ENCODE data around the gene ATP9A.

The ATP9A gene

DNA sequence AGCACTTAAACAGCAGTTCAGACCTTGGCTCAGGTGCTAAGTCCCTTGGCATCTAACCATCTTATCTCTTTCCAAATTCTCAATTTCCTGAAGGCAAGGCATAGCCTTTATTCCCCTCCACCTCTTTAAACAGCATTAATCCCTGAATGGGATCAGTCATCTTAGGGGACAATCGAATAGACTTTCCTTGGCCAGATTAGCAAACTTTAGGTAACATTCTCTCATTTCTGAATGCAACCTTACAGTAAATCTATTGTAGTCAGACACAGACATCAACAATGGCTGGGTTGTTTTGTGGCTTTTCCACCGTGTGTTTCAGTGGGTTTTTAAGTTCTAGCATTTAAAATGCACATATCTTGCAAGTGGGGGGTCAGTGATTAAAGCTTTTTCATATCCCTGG lies 56.8 kb downstream of the ATP9A start:
- Histone ChIP-seq H3K9me3 (ENCODE audit: control insufficient read depth, insufficient read depth, low read length) (no peaks in the 10 kb centered on the region), H3K27ac (ENCODE audit: low read length) (no peak overlapping the region), H3K27me3 (ENCODE audit: control insufficient read depth, insufficient read depth, low read length) (no peaks in the 10 kb centered on the region), H3K36me3 (ENCODE audit: control insufficient read depth, insufficient read depth, low read length) (no peaks in the 10 kb centered on the region), H3K4me1 (ENCODE audit: control insufficient read depth, insufficient read depth, low read length) (peaks cover 3% of the 10 kb centered on the region; the same call in 1 of the 2 replicates), H3K4me3 (ENCODE audit: low read length) (no peak overlapping the region)
- whole genome bisulfite sequencing (ENCODE audit: insufficient coverage, insufficient read length): no CpG with 5 or more reads among the region's 2 CpGs
- DNase-seq (ENCODE audit: low read depth, low spot score): no peak

DNA sequence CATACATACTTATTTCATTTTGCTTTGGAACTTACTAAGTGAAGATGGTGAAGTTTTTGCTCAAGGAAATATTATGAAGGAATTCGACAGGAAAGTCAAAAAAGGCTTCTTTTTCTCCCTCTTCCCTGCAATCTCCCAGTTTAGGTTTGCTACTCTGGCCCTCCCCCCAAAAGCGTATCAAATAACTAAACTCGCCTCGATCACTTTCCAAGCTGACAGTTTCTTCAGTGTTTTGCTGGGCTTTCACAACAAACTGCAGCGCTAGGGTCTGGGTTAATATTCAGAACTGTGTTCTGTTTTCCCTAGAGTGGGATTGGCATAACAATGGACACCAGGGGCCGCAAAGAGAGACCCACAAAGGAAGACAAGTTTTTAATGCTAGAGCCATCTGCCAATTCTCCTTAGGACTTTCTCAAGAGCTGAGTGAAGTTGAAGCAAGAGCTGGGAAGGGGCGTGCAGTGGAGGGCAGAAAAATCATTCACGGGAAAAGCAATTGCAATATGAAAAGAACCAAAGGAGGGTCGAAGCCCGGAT lies 57.8 kb downstream of the ATP9A start:
- Histone ChIP-seq H3K27me3 (ENCODE audit: control insufficient read depth, insufficient read depth, low read length) (no peaks in the 10 kb centered on the region), H3K27ac (ENCODE audit: low read length) (no peak overlapping the region), H3K9me3 (ENCODE audit: control insufficient read depth, insufficient read depth, low read length) (no peaks in the 10 kb centered on the region), H3K4me1 (ENCODE audit: control insufficient read depth, insufficient read depth, low read length) (peaks cover 4% of the 10 kb centered on the region; the same call in 1 of the 2 replicates), H3K4me3 (ENCODE audit: low read length) (no peak overlapping the region), H3K36me3 (ENCODE audit: control insufficient read depth, insufficient read depth, low read length) (no peaks in the 10 kb centered on the region)
- no peak for DNase-seq (ENCODE audit: low read depth, low spot score)
- WGBS (ENCODE audit: insufficient coverage, insufficient read length): no CpG with 5 or more reads among the region's 10 CpGs

DNA sequence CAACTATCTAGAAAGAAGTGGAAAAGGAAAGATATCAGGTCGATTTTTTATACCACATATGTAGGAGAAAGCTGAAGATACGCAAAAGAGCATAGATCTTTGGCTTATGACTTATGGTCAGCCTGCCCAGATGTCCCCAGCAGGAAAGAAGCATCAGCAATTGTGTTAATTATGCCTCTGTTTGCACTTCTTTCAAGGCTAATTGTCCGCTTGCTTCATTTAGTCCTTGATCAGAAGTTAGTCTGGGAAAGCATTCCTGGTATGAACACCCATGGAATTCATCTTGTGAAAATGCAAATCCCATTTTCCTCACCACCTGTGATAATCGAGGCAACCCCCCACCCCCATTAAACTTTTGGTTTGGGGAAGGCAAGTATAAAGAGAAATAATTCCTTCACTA lies 62.8 kb downstream of the ATP9A start:
- Histone ChIP-seq H3K27ac (ENCODE audit: low read length) (no peak overlapping the region), H3K9me3 (ENCODE audit: control insufficient read depth, insufficient read depth, low read length) (no peaks in the 10 kb centered on the region), H3K36me3 (ENCODE audit: control insufficient read depth, insufficient read depth, low read length) (no peaks in the 10 kb centered on the region), H3K27me3 (ENCODE audit: control insufficient read depth, insufficient read depth, low read length) (no peaks in the 10 kb centered on the region), H3K4me1 (ENCODE audit: control insufficient read depth, insufficient read depth, low read length) (peaks cover 1% of the 10 kb centered on the region; the same call in 1 of the 2 replicates), H3K4me3 (ENCODE audit: low read length) (no peak overlapping the region)
- DNase-seq (ENCODE audit: low read depth, low spot score): no peak
- WGBS (ENCODE audit: insufficient coverage, insufficient read length): no CpG with 5 or more reads among the region's 4 CpGs

DNA sequence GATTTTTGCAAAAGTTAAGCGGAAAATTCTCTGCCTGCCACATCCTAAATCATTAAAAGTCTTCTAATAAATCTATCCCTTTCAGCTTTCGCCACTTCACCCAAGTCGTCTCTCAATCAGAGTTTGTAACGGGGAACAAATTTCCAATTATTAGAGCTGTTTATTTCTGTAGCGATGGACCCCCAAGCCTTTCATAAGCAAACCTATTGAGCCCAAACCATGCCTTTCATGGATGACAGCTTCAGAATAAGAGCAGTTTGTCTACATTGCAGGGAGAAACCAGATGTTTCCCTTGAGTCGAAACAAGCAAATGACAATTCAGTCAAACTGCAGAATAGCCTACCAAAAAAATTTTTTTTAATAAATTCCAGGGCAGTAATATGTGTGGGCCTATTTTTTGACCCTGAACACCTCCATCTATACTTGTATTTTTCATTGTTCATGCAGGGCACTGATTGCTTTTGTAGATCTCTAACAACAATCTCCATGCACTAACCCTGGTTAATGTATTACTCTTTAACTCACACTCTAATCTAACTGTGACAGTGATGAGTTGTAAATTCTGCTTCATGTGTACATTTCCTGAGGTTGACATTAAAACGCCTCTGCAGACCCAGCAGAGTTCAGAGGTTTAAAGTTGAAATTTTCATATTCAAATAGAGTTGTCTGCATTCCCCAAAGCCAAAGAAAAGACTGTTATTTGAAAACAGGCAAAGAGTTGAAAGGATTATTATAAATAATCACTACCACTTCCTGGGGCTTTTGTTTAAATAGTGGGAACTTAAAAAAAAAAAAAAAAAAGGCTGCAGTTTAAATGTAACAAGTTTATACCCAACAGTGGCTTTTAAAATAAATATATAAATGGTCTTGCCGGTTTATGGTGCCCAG lies 64.5 kb downstream of the ATP9A start:
- H3K27ac ChIP-seq (ENCODE audit: low read length): no peak overlapping the region
- DNase-seq (ENCODE audit: low read depth, low spot score): no peak
- no CpG with 5 or more reads among the region's 8 CpGs for WGBS (ENCODE audit: insufficient coverage, insufficient read length)

DNA sequence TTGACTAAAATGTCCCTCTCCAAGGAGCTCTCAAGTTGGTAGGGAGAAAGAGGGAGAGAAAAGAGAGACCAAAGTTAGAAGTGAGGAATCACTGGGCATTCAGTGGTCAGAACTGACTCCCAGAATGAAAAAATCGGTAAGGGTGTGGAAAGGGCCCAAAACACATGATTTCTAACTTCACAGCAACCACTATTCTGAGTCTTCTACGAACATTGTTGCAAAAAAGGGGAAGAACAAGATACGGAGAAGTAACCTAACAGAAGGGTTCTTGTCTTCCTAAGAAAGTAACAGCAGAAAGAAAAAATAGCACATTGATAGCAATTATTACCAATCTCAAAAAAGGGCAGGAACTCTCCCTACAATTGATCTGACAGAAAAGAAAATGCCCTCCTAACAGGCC lies 65.6 kb downstream of the ATP9A start:
- Histone ChIP-seq H3K4me3 (ENCODE audit: low read length) (no peak overlapping the region), H3K27ac (ENCODE audit: low read length) (no peak overlapping the region), H3K36me3 (ENCODE audit: control insufficient read depth, insufficient read depth, low read length) (no peaks in the 10 kb centered on the region), H3K9me3 (ENCODE audit: control insufficient read depth, insufficient read depth, low read length) (no peaks in the 10 kb centered on the region), H3K4me1 (ENCODE audit: control insufficient read depth, insufficient read depth, low read length) (peaks cover 1% of the 10 kb centered on the region; the same call in 1 of the 2 replicates), H3K27me3 (ENCODE audit: control insufficient read depth, insufficient read depth, low read length) (no peaks in the 10 kb centered on the region)
- no CpG with 5 or more reads among the region's 3 CpGs for WGBS (ENCODE audit: insufficient coverage, insufficient read length)
- DNase-seq (ENCODE audit: low read depth, low spot score): no peak

More for the DNA sequence above, 64.5 kb downstream of the ATP9A start:
- Histone ChIP-seq H3K9me3 (ENCODE audit: control insufficient read depth, insufficient read depth, low read length) (no peaks in the 10 kb centered on the region), H3K4me1 (ENCODE audit: control insufficient read depth, insufficient read depth, low read length) (peaks cover 1% of the 10 kb centered on the region; the same call in 1 of the 2 replicates), H3K4me3 (ENCODE audit: low read length) (no peak overlapping the region), H3K36me3 (ENCODE audit: control insufficient read depth, insufficient read depth, low read length) (no peaks in the 10 kb centered on the region), H3K27me3 (ENCODE audit: control insufficient read depth, insufficient read depth, low read length) (no peaks in the 10 kb centered on the region)

DNA sequence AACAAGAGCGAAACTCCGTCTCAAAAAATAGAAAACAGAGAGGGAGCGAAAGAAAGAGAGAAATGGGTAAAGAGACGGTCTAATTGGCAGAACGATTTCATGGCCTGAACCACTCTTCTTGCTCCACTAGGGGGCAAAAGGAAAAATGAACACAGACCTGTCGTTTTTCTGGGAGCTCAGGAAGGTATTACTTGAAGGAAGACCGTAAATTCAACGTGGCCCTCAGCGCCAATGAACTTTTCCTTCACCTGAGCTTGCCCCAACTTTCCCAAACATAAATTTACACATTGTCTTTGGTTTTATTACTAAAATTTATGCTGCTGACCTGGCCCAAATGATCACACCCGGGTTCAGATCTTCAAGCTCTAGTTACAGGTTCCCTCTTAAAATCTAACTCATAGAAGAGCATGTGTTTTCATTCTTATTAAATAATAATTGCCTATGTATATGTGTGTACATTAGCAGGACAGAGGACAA lies 67.3 kb downstream of the ATP9A start:
- DNase-seq (ENCODE audit: low read depth, low spot score): no peak
- Histone ChIP-seq H3K4me1 (ENCODE audit: control insufficient read depth, insufficient read depth, low read length) (peaks cover 2% of the 10 kb centered on the region; the same call in 1 of the 2 replicates), H3K4me3 (ENCODE audit: low read length) (no peak overlapping the region), H3K27me3 (ENCODE audit: control insufficient read depth, insufficient read depth, low read length) (no peaks in the 10 kb centered on the region), H3K36me3 (ENCODE audit: control insufficient read depth, insufficient read depth, low read length) (no peaks in the 10 kb centered on the region), H3K9me3 (ENCODE audit: control insufficient read depth, insufficient read depth, low read length) (no peaks in the 10 kb centered on the region), H3K27ac (ENCODE audit: low read length) (no peak overlapping the region)
- no CpG with 5 or more reads among the region's 10 CpGs for WGBS (ENCODE audit: insufficient coverage, insufficient read length)

DNA sequence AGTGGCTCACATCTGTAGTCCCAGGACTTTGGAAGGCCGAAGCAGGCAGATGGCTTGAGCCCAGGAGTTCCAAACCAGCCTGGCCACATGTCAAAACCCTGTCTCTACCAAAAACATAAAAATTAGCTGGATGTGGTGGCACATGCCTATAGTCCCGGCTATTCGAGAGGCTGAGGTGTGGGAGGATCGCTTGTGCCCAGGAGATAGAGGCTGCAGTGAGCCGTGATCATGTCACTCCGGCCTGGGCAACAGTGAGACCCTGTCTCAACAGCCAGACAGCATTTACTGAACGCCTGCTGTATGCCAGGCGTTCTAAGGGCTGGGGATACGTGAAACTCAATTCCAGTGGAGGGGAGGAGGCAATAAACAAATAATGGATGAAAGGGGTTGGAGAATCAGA lies 69.9 kb downstream of the ATP9A start:
- DNase-seq (ENCODE audit: low read depth, low spot score): no peak
- Histone ChIP-seq H3K4me3 (ENCODE audit: low read length) (no peak overlapping the region), H3K4me1 (ENCODE audit: control insufficient read depth, insufficient read depth, low read length) (peaks cover 2% of the 10 kb centered on the region; the same call in 1 of the 2 replicates), H3K36me3 (ENCODE audit: control insufficient read depth, insufficient read depth, low read length) (no peaks in the 10 kb centered on the region), H3K9me3 (ENCODE audit: control insufficient read depth, insufficient read depth, low read length) (no peaks in the 10 kb centered on the region), H3K27ac (ENCODE audit: low read length) (no peak overlapping the region), H3K27me3 (ENCODE audit: control insufficient read depth, insufficient read depth, low read length) (no peaks in the 10 kb centered on the region)
- WGBS (ENCODE audit: insufficient coverage, insufficient read length): no CpG with 5 or more reads among the region's 9 CpGs

DNA sequence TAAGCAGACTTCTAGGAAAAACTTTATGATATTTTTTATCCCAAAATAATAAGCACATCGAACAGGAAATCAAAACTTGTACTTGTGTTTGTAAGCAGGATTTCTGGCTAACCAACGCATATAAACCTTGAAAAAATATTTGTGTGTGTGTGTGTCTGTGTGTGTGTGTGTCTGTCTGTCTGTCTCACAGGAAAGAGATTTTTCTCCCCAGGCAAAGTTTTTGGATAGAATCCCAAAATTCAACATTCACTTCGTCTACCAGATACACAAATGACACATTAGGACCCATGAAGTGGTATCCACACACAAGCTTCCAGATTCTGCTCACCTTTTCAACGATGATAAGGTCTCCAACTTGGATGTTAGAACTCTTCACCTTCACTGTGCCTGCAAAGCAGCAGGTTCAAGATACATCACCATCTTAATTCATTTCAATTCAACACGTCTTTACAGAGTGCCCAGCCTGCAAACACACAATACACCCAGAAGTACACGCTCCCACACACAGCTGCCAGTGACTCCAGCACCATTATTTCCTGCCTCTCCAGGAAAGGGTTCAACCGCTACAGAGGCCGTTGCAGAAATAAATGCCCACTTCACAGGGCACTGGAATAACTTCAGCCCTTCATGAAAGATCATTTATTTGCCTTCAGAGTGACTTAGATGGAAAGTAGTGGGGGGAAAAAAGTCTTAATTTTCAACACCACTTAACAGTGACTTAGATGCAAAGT lies 70.9 kb downstream of the ATP9A start:
- H3K36me3 ChIP-seq (ENCODE audit: control insufficient read depth, insufficient read depth, low read length): no peaks in the 10 kb centered on the region
- H3K4me3 ChIP-seq (ENCODE audit: low read length): no peak overlapping the region
- H3K9me3 ChIP-seq (ENCODE audit: control insufficient read depth, insufficient read depth, low read length): no peaks in the 10 kb centered on the region
- WGBS (ENCODE audit: insufficient coverage, insufficient read length): no CpG with 5 or more reads among the region's 8 CpGs
- H3K4me1 ChIP-seq (ENCODE audit: control insufficient read depth, insufficient read depth, low read length): peaks cover 2% of the 10 kb centered on the region; the same call in 1 of the 2 replicates
- no peaks in the 10 kb centered on the region for H3K27me3 ChIP-seq (ENCODE audit: control insufficient read depth, insufficient read depth, low read length)
- H3K27ac ChIP-seq (ENCODE audit: low read length): no peak overlapping the region
- no peak for DNase-seq (ENCODE audit: low read depth, low spot score)

DNA sequence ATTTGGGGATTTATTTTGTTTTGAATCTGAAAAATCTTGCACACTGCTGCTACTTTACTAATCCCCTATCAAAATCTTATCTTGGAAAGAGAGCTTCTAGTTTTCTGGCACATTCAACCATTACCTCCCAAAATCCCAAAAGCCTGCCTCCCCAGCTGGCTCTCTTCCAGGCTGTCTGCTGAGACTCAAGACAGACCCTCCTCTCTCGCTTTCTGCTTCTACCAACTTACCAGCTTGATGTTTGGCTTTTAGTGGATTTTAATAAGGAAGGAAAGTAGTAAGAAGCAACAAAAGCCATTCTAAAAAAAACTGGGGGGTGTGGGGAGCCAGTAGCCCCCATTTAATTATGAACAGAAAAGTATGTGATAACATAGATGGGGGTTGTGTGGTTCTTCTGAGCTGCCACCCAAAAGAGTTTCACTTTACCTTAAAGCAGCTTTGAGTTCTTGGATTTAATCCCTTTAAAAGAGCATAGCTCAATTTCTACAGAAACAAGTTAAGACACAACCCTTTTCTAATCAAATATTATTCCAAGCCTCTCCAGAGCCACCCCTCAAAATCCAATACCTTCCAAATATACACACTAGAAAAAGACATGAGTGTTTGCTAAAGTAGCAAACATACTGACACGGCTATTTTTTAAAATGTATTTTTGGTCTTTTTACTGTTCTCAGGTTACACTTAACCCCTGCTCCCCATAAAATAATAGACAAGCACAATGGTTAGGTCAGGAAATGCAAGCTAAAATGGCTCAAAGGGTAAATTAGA lies 71.7 kb downstream of the ATP9A start:
- H3K27ac ChIP-seq (ENCODE audit: low read length): no peak overlapping the region
- H3K4me1 ChIP-seq (ENCODE audit: control insufficient read depth, insufficient read depth, low read length): peaks cover 2% of the 10 kb centered on the region; the same call in 1 of the 2 replicates
- no peaks in the 10 kb centered on the region for H3K9me3 ChIP-seq (ENCODE audit: control insufficient read depth, insufficient read depth, low read length)
- no CpG with 5 or more reads among the region's 2 CpGs for WGBS (ENCODE audit: insufficient coverage, insufficient read length)
- no peaks in the 10 kb centered on the region for H3K27me3 ChIP-seq (ENCODE audit: control insufficient read depth, insufficient read depth, low read length)
- no peaks in the 10 kb centered on the region for H3K36me3 ChIP-seq (ENCODE audit: control insufficient read depth, insufficient read depth, low read length)
- no peak for DNase-seq (ENCODE audit: low read depth, low spot score)
- H3K4me3 ChIP-seq (ENCODE audit: low read length): no peak overlapping the region

Data from iPS DF 6.9 (cell line).